NCI-H774 (cell line): Measurements from ENCODE around the gene MYLIP.

Experiments
- DNase-seq: peaks from one replicate; lab custom pipeline; 2025; lab: John Stamatoyannopoulos, UW

MYLIP gene

DNA sequence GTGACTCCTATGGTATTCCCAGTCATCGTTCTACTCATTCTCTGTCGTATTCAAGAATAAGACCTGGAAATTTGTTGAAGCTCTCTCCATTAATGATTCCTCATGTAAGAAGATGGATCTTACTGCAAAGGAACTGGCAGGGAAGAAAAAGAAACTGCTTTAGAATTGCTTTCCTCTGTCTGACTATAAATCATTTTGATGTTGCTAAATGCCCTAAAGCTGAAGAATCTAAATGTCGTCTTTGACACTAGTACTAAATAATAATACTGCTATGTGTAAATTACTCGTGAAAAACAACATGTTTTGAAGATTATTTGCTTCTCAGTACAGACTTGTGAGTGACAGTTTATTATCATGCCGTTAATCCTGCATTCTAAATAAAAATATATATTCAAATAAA, 20.5 kb upstream of the MYLIP start:
- no peak for DNase-seq

DNA sequence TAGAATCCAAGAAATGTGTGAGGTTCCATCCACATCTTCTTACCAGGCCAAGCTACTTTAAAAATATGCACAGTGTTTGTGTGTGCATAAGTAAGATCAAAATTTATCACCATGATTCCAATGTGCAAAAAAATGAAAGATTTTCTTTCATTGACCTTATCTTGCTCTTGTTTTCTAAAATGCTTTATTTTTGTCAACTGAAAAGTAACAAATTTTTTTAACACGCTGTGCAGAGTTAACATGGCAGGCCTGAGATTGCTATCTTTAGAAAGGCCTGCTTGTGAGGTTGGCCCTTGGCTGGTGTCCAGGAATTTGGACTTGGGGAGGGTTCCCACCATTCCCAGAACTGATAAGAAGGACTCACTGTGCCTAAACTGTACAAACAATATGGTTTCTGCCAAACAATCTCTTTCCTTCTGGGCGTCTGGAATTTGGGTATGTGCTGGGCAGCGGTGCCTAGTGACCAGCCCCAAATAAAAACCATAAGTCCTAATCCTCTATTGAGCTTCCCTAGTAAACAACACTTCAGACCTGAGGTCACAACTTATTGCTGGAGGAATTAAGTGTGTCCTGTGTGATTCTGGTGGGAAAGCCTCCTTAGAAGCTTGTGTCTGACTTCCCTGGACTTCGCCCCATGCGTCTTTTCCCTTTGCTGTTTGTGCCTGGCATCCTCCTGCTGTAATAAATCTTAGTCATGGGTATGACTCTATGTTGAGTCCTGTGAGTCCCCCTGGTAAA, 19.8 kb upstream of the MYLIP start:
- DNase-seq: no peak

DNA sequence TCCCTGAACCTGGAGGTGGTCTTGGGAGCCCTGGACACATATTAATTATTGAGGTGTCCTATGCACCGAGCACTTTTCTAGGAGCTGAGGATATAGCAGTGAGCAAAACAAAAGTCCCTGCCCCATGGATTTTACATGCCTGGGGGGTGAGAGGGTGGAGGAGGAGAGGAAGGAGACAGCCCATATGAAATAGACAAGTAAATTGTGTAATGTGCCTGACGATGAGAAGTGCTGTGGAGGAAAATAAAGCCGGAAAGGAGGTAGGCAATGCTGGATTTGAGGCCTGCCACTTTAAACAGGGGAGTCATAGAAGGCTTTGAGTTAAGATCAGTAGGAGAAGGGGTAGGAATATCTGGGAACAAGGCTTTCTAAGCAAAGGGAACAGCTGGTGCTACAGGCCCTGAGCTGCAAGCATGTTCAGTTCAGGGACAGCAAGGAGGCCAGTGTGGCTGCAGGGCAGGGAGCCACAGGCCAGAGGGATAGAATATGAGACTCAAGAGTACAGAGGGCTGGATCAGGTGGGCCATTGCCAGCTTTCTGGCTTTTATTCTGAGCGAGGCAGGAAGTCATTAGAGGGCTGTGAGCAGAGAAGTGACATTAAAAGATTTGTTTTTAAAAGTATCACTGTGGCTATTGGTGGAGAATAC, 19.1 kb upstream of the MYLIP start:
- no peak for DNase-seq

DNA sequence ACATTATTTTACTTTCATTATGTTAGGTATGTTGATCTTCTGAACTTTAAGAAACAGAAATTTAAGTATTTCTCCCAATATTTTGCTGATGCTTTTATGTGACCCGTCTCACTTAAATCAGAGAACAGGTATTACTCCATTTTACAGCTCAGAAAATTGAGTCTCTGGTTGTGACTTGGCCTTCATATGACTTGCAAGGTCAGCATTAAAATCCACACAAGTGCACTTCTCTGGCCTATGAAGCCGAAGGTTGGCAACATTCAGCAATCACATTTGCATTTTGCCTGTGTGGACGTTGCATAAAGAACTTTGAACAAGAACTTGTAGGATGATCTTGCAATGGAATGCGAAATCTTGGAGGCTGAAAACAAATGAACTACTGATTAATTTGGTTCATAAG, 10.1 kb upstream of the MYLIP start:
- no peak for DNase-seq

DNA sequence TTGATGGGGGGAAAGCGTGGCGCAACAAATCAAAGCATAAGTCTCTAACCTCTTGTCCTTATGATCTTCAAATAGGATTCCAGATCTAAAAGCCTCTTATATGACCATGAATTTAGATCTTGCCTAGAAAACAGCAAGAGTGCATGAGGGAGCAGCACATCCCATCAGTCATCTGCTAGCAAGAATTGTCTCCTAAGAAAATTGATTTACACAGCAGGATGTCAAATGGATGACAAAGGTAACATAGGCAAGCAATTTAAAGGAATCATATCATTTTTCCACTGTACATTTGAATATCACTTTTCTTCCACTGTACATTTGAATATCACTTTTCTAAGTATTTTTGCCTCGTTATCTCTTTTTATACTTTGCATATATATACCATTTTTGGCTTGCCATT, 7.5 kb upstream of the MYLIP start:
- DNase-seq: no peak

DNA sequence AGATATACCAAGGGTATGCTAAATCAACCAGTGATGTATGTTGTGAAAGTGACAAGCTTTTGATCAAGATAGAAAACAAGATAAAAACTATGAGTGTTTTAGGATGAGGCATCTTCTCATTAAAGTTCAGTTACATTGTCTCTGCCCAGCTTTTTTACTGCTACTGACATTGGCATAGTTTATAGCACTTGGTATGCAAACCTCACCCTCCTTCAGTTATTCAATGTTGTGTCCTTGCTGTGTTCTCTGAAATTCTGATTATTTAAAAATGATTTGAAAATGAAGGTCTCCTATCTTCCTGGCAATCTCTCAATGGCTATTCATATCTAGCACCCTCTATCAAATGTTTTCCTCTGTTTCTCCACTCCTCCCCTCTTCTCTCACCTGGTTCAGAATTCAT, 6.7 kb upstream of the MYLIP start:
- no peak for DNase-seq

DNA sequence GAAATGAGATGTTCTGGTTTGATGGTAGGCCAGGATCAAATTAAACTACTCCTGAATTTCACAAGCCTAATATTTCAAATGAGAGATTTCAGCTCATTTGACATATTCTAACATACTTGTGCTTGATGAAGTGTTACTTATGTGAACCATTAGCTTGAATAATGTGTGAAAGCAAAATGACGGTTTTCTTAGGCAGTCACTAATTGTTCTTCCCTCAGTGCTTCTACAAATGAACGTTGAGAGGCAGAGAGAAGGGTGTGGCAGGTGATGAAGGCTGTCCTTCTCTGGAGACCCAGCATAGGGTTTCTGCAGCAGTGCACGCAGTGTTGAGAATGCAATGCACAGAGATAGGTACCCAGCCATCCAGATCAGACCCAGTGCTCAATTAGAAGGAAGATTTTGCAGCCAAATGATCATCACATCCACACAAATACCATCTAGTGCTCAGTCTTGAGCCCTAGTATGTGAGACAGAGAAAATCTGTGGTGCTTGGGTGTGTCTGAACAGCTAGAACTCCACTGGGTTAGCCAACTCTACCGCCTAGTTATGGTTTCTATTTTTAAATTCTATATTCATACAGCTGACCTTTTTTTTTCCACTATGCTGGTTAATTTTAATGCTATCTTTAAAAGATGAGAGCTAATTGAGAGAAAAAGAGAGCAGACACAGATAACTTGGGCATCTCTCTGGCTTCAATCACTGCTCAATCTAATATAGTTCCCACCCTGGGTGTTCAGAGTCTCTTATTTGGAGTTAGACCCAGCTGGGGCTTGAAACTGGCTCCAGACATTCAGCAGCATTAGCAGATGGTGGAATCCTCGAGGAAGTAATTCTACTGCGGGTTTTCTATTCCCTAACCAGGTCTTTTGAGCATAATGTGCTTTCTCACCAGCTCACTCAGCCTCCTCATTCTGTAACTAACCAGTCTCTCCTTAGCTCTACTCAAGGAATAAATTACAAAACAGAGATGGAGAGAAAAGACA, 4.4 kb upstream of the MYLIP start:
- DNase-seq: no peak

DNA sequence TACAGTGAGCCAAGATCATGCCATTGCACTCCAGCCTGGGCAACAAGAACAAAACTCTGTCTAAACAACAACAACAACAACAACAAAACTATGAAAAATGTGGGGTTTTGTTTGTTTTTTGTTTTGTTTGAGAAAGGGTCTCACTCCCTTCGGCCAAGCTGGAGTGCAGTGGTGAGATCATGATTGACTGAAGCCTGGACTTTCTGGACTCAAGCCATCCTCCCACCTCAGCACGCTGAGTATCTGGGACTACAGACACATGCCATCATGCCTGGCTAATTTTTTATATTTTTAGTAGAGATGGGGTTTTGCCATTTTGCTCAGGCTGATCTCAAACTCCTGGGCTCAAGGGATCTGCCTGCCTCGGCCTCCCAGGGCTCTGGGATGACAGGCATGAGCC, 2.8 kb upstream of the MYLIP start:
- no peak for DNase-seq

DNA sequence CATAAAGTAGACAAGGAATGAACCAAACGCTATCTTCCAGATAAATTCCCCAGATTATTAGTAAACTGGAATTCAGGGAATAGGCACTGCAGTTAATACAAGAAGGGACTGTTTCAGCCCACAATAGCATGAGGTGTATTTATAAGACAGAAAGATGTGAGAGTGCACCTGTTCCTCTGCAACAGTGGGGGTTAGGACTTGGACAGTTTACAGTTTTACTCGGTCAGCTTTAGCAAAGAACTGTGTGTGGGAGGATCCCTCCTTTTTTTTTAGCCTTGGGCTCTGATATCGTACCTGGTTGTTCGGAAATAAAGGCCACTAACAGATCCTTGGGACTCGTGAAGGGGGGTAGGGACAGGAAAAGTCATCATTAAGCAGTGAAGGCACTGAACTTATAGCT, 2.0 kb upstream of the MYLIP start:
- no peak for DNase-seq

DNA sequence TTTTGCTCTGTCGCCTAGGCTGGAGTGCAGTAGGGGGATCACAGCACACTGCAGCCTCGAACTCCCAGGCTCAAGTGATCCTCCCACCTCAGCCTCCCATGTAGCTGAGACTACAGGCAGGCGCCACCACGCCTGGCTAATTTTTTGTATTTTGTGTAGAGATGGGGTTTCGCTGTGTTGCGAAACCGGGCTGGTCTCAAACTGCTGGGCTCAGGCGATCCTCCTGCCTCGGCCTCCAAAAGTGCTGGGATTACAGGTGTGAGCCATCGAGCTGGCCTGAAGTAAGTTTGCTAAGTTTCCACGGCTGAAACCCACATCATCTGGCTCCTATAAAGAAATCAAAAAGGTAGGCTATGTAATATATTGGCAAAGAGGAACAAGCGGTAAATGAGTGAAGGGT, 1.4 kb upstream of the MYLIP start:
- DNase-seq: no peak

DNA sequence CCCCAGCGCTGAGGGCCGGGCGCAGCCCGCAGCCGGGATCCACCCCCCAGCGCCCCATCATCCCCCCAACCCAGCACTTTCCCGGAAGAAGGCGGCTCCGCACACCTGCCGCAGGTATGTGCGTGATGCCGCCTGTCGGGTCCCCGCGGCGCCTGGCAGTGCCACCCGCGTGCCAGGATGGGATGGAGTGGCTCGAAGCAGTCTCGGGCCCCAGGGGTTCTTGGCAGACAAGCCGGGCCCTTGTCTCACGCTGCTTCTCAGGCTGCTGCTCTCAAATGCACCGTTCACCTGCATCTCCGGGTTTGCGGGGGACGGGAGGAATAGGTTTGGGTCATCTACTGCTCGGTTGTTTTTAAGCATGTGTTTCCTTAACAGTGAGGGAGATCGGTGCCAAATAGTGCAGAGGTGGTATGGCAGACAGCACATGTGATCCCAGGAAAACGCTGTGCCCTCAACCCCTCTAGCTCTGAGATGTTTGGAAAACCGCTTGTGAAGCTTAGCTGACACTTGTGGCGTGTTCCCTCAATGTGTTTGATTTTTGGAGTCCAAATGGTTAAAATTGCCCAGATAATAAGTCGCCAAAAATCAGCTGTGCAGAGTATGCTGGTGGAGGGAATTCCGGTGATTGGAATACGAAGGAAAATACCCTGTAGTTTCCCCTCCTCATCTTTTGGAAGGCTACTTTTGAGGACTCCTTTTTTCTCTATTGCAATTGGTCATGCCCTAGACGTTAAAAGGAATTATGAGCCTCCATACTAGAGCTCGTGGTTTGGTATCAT, 926 bp downstream of the MYLIP start:
- no peak for DNase-seq

DNA sequence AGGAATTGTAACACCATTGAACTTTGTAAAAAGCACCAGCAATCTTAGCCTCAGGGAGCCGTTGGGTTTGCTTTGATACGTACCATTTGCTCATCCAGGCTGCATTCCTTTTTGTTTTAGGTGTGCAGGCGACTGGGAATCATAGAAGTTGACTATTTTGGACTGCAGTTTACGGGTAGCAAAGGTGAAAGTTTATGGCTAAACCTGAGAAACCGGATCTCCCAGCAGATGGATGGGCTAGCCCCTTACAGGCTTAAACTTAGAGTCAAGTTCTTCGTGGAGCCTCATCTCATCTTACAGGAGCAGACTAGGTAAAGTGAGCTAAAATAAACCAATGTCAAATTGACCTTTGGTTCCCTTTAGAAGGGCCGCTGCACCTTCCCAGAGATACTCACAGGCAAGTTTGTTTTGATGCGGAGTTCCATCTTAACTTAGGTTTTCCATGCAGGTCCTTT, 1.6 kb downstream of the MYLIP start:
- no peak for DNase-seq

DNA sequence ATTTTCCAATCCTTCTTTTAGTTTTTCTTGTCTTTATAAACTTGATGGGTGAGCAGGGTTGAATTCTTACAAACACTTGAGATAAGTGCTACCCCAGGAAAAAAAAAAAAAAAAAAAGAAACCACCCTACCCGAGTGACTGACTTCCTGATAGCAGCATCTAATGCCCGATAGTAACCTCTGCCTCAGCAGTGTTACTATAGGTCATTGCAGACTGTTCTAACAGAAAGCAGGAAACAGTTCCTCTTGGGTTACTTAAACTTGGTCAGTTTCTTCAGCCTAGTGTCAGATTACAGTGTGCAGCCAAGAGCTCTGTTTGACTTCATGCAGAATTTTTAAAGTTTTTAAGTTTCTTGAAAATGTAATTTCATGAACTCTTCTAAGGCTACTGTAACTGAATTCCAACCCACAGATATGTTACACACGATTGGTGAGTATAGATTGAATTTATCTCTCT, 2.1 kb downstream of the MYLIP start:
- DNase-seq: no peak

DNA sequence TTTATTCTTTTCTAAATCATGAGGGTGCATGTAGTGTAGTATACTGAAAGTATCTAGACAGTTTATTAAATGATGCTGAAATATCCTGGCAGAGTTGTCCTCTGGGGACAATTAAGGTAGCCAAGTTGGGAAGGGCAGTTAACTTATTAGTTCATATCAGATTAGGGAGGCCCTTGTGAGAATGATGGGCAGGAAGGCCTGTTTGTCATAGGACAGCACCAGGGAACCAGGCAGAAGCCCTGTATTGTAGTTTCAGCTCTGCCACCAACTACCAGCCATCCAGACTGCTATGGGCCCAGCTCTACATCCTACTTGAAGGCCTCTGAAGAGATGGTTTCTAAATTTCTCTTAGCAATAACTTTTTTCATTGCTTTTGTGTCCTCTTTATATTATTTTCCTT, 4.0 kb downstream of the MYLIP start:
- DNase-seq: no peak

DNA sequence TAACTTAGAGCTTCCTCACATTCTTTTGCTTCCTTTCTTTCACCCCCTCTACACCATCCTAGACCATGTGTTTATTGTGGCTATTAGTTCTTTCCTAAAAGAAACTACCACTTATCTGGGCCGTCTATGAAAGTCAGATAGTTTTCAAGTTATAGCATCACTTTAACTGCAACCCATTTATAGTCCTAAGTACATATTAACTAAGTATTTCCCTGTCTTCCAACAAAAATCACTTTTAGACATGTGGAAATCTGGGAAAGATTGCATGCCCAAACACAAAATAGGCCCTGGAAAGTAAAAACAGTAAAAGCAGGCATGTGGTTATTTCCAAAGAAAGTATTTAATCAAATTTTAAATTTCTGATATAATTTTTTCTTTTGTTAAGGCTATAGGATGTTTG, 5.5 kb downstream of the MYLIP start:
- no peak for DNase-seq

DNA sequence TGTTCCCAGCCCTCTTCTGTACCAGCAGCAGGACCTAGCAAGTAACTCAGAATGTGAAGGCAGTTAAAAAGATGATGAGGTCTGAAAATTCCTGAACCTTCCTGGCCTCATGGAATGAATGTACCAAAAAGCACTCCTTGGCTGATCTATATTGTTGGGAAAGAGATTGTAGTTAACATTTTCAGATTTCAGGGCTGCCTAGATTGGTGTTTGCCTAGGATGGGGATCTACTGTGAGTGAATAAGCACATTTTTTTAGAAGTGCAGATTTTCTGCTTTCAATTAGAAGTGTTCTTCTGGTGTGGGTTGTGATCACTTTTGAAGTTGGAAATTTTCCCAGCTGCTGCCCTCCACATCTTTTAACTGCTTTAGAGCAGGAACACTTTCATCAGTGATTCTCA, 6.2 kb downstream of the MYLIP start:
- no peak for DNase-seq

DNA sequence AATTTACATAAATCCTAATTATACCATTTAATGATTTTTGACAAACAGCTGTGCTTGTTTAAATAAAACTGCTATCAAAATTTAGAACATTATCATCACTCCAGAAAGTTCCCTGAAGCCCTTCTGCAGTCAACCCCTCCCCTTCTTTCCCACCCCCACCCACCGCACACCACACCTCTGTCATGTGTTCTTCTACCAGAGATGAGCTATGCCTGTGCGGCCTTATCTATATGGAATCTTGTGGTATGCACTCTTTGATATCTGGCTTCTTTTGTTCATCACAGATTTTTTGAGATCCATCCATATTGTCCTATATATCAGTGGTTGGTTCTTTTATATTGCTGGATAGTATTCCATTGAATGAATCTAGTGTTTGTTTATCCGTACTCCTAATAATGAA, 7.2 kb downstream of the MYLIP start:
- DNase-seq: no peak

DNA sequence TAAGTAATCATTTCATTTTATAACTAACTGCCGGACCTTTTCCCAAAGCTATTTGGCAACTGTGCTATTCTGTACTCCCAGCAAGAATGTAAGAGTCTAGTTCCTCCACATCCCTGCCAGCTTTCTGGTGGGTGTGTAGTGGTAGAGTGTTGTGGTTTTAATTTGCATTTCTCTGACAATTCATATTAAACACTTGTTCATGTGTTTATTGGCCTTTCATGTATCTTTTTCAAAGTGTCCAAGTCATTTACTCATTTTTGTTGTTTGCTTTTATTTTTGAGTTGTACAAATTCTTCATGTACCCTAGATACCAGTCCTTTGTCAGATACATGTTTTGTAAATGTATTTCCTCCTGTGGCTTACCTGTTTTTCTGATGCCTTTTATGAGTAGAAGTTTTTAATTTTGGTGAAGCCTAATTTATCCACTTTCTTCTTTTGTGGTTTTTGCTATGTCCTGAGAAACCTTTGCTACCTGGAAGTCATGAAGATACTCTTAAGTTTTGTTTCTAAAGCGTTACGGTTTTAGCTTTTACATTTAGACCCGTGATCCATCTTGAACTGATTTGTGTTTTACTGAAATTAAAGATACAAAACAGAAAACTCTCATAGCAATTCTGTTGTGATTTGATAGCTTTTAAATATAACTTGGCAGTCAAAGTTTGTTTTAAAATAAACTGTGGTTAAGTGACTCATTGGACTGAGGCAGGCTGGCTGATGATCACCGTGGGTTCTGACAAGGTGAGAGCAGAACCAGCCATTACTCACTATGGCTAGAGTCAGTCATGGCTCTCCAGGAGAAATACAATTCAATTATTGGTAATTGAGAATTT, 8.0 kb downstream of the MYLIP start:
- no peak for DNase-seq

DNA sequence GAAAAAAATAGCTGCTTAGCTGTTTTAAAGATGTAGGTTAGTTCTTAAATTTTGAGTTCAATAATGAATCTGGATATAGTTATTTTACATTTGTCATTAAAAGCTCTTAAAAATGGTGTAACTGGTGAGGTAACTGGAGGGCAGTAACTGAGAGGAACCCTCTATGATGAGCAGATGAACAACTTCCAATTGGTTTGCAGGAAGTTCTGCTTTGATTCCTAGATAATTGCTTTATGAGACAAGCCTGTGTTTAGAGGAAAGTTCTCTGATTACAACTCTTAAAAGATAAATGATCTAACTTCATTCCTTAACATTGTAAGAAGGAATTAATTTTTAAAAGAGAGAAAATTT, 8.5 kb downstream of the MYLIP start:
- no peak for DNase-seq

DNA sequence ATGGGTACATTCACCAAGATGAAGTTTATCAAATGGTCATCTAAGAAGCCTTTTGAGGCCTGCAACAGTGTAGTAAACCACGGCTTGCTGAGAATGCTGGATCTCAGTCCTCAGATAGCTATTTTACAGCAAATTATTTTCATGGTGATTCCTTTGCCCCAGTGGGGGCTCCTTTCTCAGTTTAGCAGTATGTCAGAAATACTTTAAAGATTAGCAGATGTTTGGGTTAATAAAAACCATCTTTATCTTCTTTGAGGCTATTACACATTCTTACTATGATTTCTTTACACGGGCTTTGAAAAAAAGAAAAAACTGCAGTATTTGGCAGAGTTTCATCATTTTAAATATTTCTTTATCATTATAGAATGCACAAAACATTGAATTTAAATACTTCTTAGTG, 10.7 kb downstream of the MYLIP start:
- no peak for DNase-seq

DNA sequence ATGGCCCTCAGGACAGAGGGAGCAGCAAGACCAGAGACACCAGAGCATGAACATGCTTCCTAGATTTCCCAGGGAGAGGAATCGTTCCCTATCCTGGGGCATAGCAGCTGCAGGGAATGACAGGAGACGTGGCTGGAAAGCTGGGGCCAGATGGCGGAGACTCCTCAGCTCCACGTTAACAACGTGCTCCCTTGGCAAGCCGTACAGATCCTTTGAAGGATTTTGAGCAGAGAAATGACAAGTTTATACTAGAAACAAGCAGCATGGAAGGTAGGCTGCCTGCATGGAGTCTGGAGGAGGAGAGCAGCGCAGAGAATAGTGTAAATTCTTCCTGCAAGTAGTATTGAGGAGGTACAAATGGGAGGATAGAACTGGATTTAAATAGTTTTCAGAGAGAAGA, 11.7 kb downstream of the MYLIP start:
- no peak for DNase-seq
